ENCODE measurements around the gene USP12.
"Not testable (repeated sequence)": the region's sequence is repeated elsewhere in the genome, so short reads cannot be mapped to it uniquely, and the experiment has no call there.

Gene USP12

DNA sequence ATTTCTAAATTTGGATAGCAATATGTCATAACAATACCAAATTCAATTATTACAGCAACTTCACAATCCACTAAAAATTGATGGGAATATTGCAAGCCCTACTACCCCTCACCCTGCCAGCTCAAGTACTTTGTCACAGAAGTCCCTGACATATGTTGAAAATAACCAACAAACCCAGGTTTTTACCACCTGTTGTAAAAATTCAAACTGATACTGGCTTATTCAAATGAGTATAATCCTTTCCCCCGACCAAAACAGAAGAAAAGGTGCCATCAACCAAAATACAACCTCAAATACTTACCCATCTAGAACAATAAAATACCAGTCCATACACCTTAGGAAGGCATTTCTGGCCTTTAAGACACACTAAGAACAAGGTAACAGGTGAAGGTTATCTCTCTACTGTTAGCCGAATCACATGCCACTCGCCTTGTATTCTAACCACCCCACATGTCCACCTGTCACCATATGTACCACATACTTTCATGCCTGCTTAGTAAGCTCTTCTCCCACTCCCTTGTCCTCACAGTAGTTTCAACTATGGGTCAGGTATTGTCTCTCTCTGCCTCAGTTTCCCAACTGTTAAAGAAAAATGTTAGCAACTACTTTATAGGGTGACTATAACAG is 53.1 kb downstream of the USP12 start:
- no peak for FAIRE-seq

DNA sequence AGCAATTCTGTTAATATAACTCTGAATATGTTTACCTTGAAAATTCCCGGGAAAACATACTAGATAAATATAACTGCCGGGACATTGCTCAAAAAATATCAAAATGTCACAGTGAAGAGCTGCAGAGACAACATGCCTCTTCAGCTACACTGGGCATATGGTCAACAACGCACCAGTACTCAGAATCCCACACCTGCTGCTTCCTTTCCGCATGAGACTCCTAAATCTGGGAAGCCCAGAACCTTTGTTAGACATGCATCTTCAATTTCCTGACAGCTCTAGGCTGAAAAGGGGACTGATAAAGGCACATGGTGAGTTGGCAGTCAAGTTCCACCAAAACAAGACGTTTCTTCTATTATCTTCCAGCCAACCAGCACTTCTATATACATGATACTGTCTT is 53.7 kb downstream of the USP12 start:
- FAIRE-seq, result no peak

DNA sequence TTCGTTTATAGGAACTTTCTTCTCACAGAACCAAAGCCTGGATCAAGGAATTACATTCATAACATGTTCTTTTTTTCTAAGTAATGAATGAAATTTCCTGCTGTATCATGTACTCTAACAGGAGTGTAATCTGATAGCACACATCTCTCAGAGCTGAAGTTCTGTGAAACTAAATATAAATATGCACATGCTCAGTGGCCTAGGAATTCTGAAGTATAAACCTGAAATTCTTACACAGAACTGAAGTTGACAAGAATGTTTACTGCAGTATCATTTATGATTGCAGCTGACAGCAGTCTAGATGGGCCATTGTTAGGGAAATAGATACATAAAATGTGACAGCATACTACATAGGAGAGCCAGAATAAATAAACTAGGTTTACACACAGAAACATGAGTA is 54.5 kb downstream of the USP12 start:
- no peak for FAIRE-seq

DNA sequence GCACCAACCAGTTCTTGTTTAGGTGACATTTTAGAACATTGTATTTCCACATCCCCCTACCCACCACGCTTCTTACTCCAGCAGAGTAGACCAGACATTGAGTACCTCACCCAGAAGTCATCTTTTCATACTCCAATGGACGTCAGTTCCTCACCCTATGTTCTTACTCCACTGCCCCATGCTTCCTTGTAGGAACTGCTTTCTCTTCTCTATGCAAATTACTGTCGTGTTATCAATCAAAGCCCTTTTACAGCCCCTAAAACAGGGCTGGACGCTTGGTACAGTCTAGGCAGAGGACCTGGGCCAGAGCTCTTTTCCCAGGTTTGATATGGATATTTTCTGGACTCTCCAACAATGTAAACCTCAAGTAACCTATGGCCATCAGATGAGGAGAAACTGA is 58.2 kb downstream of the USP12 start:
- FAIRE-seq, result no peak

DNA sequence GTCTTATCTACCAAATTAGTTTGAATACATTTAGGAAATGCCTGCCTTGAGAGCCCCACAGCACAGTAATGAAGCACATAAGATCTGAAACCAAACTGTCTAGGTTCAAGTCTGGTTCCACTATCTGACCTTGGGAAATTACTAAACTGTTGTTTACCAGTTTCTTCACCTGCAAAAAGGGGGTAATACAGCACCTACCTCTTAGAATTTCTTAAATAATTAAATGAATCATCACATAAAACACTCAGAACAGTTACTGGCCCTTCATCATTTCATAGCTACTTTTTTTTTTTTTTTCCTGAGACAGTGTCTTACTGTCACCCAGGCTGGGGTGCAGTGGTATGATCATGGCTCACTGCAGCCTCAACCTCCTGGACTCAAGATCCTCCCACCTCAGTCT is 59.6 kb downstream of the USP12 start:
- FAIRE-seq, result no peak

DNA sequence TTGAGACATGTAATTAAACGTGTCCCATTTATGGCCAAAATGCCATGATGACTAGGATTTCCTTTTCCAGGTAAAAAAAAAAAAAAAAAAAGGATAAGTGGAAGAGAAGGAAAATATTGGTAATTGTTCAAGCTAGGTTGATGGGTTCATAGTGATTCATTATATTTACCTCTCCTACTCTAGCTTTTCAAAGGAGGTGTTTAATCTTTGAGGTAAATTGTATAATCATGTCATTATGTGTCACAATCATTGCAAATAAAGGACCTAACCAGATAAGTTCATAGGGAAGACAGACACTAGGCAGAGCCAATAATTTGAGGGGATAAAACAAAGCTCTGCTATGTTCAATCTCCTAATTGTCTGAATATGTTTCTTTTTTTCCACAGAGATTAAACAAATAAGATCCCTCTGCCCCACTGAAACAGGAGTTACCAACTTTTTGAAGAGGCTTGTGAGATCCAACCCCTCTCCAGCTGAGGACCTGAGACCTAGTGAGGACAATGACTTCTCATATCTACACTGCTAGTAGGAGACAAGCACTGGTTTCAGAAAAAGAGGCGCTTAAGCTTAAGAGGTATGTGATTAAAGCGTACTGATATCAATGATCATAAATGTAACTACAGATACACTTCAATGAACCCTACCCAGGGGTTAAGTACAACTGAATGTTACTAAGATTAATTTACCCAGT is 61.4 kb downstream of the USP12 start:
- FAIRE-seq, result no peak

DNA sequence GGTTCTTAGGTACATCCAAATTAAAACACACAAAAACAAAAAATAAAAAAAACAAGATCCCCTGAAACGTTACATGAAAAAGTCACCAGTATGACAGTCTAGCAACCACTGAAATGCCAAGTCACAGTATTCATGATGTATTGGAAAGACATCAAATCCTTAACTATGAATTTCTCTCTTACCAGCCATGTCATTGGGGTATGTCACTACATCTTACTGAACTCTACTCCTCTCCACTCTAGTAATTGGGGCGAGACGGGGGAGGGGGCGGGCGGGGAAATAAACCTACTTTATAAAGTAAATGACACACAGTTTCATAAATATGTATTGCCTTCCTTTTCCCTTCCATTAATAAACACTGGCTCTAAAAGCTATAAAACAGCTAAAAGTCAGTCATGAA is 65.5 kb downstream of the USP12 start:
- FAIRE-seq, result peak; percentile 21

DNA sequence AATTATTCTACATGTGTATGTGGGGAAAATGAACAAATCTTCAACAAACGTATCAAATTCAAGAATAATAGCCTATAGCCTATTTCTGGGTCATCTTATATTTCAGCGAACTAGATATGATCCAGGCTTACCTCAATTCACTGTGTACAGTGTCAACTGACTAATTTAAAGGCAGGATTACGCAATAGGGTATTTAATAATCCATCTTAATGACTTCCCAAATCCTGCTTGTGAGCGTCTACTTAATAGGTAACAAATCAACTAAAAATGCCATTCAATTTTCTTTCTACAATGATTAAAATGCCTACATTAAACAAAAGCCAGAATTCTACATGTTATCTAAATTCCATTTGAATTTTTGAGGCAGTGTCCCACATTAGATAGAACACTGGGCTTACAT is 67.0 kb downstream of the USP12 start:
- FAIRE-seq, result no peak

DNA sequence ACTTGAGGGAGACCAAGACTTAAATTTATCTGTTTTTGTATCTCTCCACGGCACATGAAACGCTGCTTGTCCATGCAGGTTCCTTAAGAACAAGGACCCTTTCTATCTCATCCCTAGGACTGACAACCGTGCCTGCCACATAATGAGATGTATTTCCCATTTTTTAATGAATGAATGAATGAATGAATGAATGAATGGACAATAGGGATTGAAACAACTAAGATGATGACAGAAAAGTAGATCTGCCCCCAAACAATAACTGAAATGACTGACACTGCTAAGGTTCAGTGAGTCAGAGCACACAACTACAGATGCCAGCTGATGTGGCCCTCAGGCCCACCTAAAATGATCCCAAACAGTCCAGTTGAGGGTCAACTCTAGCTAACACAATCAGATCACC is 69.8 kb downstream of the USP12 start:
- FAIRE-seq, result no peak

DNA sequence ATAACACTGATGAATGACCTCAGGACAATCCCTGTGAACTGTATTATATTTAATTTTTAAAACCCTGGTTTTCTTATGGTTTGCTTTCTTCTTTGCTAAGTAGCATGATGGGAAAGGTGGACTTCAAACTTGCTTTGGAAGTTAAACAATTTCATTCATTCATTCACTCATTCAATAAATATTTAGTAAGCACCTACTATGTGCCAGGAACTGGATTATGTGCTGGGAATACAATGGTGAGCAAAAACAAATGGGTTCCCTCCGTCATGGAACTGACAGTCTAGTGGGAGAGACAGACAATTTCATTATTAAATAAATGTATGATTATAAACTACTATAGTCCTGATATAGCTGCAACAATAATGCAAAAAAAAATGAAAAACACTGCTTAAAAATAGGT is 70.3 kb downstream of the USP12 start:
- no peak for FAIRE-seq

DNA sequence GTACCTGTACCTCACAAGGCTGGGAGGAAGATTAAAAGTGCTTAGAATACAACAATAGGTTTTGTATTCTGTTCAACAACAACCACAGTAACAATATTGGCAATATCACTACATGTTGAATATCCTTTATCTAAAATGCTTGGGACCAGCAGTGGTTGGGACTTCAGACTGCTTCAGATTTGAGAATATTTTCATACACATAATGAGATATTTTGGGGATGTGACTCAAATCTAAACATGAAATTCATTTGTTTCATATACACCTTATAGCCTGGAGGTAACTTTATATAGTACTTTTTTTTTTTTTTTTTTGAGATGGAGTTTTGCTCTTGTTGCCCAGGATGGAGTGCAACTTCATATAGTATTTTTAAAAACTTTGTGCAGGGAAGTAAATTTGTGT is 73.9 kb downstream of the USP12 start:
- no peak for FAIRE-seq

DNA sequence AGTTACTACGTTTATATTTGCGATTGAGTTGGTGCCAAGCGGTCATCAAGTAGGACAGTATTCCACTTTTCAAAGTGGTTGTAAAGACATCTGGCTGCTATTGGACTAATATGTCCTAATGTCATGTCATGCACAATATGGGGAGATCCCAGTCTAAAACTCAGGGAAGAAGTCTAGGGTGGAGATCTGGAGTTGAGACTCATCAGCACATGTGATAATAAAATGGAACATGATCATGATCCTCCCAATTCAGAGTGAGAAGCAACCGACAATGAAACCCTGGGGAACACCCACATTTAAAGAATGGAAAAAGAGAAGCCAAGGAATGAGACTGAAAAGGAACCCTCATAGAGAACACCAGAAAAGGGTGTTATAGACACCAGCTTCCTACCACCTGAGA is 80.2 kb downstream of the USP12 start:
- no peak for FAIRE-seq

DNA sequence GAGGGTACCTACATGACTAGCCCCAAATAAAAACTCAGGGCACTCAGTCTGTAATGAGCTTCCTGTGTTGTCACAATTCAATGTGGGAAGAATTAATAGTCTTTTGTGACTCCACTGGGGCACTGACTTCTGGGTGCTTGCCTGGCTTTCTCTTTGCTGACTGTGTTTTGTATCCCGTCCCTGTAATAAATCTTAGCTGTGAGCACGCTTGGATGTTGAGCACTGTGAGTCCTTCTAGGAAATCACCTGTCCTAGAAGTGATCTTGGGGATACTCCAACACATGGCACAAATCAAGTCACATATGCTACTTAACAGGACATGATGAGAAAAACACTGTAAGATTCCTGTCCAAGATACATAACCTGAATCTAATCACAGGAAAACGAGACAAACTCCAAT is 83.0 kb downstream of the USP12 start:
- no peak for FAIRE-seq

DNA sequence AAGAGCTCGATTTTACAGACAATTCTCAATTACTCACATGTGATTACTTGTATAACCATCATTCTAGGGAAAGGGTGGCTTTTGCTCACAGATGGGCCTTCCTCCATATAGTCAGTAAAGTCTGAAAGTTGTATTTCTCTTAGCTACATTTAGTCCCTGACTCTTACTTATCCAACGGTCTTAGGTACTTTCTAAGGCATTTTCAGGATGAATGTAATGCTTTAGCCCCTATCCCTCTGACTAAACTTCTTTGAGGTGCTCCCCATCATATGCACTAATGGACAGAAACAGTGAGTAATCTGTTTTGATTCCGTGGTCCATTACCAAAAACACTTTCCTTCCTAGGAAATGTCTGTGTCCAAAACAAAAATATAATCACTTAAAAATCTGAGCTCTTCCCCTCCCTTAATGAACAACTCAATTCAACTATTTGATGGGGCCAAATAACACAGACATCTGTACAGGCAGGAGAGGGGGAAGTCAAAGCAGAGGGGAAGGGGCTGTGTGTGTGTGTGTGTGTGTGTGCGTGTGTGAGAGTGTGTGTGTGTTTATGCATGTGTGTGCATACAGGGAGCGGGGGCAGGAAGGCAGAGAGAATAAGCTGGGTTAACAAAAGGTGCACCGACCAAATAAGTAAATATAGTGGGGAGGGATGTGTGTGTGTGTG is 84.9 kb downstream of the USP12 start:
- FAIRE-seq, result no peak

DNA sequence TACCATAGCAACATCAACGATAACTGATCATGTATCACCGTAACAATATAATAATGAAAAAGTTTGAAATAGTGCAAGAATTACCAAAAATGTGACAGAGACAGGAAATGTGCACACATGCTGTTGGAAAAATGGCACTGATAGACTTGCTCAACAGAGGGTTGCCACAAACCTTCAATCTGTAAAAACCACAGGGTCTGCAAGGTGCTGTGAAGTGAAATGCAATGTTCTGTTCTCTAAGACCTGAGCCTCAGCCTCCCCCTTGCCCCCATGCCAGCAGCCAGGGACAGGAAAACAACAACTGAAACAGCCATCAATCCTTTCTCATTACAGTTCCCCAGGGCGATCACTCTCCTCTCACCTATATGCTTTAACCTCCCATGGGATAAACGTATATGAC is 88.4 kb downstream of the USP12 start:
- FAIRE-seq, result no peak

DNA sequence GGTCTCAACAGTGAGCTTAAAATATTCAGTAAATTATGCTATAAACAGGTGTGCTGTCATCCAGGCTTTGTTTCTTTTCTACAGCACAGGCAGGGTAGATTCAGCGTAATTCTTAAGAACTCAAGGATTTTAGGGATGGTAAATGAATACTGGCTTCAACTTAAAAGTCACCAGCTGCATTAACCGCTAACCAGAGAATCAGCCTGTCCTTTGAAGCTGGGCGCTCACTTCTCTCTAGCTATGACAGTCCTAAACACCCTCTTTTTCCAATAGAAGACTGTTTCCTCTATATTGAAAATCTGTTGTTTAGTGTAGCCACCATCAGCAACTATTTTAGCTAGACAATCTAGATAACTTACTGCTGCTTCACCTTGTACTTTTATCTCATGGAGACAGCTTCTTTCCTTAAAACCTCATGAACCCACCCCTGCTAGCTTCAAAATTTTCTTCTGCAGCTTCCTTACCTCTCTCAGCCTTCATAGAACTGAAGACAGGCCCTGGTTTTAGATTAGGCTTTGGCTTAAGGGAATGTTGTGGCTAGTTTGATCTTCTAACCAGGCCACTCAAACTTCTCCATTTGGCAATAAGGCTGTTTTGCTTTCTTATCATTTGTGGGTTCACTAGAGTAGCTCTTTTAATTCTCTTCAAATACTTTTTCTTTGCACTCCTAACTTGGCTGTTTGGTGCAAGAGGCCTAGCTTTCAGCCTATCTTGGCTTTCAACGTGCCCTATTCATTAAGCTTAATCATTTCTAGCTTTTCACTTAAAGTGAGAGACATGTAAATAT is 89.5 kb downstream of the USP12 start:
- no peak for FAIRE-seq

DNA sequence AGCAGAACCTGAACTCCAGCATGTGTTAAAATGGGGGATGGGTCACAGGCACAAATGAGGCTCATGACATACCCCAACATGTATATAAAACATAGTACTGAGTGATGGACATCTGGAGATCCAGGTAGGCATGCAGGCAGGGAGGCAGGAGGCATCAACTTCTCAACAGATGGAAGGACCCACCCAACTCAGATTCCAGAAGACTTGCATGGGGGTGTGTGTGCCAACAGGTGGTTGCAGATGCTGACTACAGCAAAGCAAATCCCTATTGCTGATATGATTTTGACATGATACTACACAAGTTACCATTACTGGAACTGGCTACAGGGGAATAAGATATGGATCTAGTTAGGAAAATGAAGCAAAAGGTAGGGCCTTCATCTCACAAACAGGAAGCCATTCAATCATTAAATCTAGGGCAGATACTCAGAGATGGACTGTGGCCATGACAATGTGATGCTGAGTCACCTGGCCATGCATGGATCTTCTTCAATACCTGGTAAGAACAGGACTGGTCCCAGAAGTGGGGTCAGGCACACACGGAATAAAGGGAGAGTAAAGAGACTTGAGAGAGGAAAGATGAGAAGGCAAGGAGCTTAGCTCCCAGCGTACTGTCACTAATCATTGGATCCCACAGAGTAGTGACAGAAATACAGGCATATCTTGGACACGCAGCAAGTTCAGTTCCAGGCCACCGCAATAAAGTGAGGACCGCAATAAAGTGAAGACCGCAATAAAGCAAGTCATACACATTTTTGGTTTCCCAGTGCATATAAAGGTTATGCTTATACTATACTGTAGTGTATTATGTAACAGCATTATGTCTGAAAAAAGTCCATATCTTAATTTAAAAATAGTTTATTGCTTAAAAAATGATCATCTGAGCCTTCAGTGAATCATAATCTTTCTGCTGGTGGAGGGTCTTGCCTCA is 91.3 kb downstream of the USP12 start:
- no peak for FAIRE-seq

DNA sequence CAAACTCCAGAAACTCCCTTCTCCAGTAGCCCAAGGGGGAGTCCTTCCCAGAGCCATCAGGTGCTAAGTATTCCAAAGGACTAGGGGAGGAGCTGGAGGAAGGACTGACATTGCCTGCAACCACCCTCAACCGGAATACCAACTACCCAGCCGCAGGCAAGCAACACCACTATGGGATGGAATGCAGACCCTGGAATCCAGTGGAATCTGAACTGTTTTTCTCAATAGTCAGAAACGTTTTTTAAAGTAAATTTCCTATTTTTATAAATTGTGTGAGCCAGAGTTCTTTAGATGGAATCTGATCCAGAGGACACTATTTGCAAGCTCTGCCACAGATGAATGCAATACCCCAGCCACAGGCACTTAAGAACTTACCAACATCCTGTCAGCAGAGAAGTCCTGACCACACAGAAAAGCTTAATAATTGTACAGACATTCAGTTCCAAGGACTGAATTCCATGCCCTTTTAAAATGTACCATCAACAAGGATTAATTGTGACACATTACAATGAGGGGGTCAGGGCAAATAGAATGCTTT is 92.1 kb downstream of the USP12 start:
- no peak for FAIRE-seq

DNA sequence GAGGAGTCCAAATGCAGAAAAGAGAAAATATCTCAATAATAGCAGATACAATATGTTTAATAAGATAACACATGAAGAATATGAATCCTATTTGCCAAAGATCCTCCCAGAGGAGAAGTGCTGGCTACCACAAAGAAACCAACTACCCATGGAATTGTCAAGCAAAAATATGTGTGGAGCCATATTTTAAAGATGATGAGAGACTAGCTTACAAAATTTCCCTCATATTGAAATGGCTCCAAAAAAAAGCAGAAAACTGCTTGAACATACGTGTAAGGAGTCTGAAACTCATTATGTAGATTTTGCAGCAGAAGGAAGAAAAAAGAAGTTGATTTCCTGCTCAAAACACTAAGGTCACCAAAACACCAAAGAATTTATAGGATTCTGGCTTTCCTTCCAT is 94.2 kb downstream of the USP12 start:
- no peak for FAIRE-seq

DNA sequence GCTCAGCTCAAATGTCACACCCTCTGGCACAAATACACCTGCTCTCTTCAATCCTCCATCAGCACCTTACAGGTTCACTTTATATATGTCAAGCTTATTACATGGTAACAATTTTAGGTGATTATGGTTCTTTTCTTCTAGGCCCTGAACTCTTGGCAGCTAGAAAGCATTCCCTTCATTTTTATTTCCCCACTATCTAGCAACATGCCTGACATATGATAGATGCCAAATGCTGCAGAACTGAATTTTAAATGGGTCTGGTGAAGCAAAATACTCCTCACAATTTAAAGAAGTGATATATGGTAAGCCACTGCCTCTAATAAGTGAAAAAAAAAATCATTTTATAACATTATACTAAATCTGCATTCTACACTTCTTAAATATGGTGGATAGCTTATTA is 95.2 kb downstream of the USP12 start:
- no peak for FAIRE-seq

DNA sequence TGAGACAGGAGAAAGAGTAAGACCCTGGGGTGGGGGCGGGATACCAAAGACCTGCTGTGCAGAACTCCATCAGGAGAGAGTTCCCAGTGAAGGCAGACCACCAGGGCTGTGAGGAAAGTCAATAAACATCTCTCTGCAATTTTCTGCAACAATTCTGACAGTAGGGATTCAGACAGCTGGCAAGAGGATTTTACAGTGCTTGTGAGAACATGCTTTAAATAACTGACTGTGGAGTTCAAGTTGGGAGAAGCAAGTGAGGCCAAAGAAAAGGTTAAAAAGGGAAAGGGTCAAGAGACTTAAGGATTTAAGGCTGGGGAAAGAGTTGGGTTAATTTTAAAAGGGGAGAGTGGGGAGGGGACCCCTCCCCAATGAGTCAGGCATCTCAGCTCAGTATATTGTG is 98.4 kb downstream of the USP12 start:
- no peak for FAIRE-seq

DNA sequence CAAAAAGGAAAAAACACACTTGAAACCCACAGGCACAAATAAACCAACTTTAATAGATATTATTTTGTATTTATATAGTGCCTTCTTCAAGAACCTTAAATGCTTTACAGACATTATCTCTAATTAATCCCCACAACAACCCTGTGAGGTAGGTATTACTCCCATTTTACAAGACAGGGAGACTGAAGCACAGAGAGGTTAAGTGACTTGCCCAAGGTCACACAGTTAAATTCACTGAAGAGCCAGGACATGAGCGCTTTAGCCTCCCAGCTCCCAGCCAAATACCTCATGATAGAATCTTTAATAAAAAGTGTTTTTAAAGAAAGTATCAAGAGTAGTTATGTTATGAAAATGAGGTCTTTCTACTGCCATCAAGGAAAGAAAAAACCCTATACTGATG is 105.5 kb downstream of the USP12 start:
- FAIRE-seq, result not testable (repeated sequence)

Data from A204.1 (cell line).